Measurements from ENCODE around the gene FTCD. TPM values are rescaled to one million over a fixed set of nuclear protein-coding genes. Genes with fewer than 3 reads are reported as not detected.

FTCD gene
- total and polyA plus RNA-seq, 10 of the 15 experiments (the other 5 are each of a cell fraction or from before 2014, with no cell fraction given) = 0.27 to 0.28 TPM; not detected in 8

DNA sequence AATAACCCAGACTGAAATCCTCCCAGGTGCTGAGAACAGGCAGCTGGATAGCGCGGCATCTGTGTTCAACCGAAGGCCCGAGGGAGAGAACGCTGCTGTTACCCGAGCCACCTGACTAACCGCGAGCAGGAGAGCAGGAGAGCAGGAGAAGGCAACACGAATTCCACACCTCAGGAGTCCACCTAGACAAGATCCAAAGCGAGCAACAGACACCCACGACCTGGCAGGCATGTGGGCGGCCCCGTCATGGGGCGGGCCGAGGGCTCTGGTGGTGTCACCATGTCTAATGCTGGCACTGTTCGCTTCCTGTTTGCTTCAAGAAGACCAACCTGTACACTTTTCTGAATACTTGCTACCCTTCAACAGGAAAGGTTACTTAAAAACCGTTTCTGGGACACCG, 49.8 kb upstream of the FTCD start:
- Histone ChIP-seq H3K27me3 (replicated peaks in 1 of 2; ENCODE audit: control insufficient read depth in 2 of 2, insufficient read depth in 2 of 2, low read length in 1 of 2) (no peaks in the 10 kb centered on the region), H3K9ac (ENCODE audit: control insufficient read depth, insufficient read depth, low read length) (no peak overlapping the region), H3K4me3 (no peak overlapping the region), H3K9me3 (replicated peaks; ENCODE audit: control insufficient read depth, insufficient read depth, low read length) (no peaks in the 10 kb centered on the region), H3K4me2 (ENCODE audit: control insufficient read depth, insufficient read depth) (no peak overlapping the region), H4K20me1 (ENCODE audit: control insufficient read depth, insufficient read depth) (no peaks in the 10 kb centered on the region), H2AFZ (ENCODE audit: control insufficient read depth, low read depth, low read length) (no peak overlapping the region), H3K4me1 (ENCODE audit: control insufficient read depth, insufficient read depth, low read length) (no peaks in the 10 kb centered on the region), H3K79me2 (ENCODE audit: control insufficient read depth, insufficient read depth, low read length) (no peaks in the 10 kb centered on the region), H3K36me3 (ENCODE audit: control insufficient read depth in 2 of 2, insufficient read depth in 2 of 2, low read length in 1 of 2) (peaks cover 3 to 7% of the 10 kb centered on the region in 2 experiments; a peak in 3 of 4 replicates), H3K27ac (ENCODE audit: control insufficient read depth, insufficient read depth) (no peak overlapping the region)
- BruUV-seq (replicated peaks) = TSS peak; percentile 51
- WGBS (ENCODE audit: insufficient coverage, insufficient replicate concordance, low lambda C conversion rate, missing lambda C conversion rate) = 92% methylated on average over 18 of the region's 18 CpGs
- TF ChIP-seq, protein P1, sequence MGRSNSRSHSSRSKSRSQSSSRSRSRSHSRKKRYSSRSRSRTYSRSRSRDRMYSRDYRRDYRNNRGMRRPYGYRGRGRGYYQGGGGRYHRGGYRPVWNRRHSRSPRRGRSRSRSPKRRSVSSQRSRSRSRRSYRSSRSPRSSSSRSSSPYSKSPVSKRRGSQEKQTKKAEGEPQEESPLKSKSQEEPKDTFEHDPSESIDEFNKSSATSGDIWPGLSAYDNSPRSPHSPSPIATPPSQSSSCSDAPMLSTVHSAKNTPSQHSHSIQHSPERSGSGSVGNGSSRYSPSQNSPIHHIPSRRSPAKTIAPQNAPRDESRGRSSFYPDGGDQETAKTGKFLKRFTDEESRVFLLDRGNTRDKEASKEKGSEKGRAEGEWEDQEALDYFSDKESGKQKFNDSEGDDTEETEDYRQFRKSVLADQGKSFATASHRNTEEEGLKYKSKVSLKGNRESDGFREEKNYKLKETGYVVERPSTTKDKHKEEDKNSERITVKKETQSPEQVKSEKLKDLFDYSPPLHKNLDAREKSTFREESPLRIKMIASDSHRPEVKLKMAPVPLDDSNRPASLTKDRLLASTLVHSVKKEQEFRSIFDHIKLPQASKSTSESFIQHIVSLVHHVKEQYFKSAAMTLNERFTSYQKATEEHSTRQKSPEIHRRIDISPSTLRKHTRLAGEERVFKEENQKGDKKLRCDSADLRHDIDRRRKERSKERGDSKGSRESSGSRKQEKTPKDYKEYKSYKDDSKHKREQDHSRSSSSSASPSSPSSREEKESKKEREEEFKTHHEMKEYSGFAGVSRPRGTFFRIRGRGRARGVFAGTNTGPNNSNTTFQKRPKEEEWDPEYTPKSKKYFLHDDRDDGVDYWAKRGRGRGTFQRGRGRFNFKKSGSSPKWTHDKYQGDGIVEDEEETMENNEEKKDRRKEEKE (IDR thresholded peaks at IDR 0.05) = no peak
- TF ChIP-seq CHD1 (IDR thresholded peaks at IDR 0.05; ENCODE audit: low read depth, low read length) (no peak), SMARCA5 (IDR thresholded peaks at IDR 0.05) (no peak), MTA3 (IDR thresholded peaks at IDR 0.05; ENCODE audit: borderline replicate concordance, low read length) (no peak), ZNF622 (IDR thresholded peaks at IDR 0.05) (no peak), ETV6 (conservative IDR thresholded peaks at IDR 0.05 in 1 of 2, IDR thresholded peaks at IDR 0.05 in 1 of 2; ENCODE audit: borderline replicate concordance in 1 of 2, low read depth in 1 of 2) (no peak), FOS (IDR thresholded peaks at IDR 0.05; ENCODE audit: borderline replicate concordance, extremely low read depth, insufficient read length) (no peak), ASH2L (IDR thresholded peaks at IDR 0.05; ENCODE audit: borderline replicate concordance, low read depth) (no peak), YY1 (IDR thresholded peaks at IDR 0.05; ENCODE audit: low read depth, low read length) (no peak), RFX5 (IDR thresholded peaks at IDR 0.05; ENCODE audit: low read depth, low read length) (no peak), CHD2 (IDR thresholded peaks at IDR 0.05; ENCODE audit: borderline replicate concordance, low read depth, low read length) (no peak), SREBF2 (IDR thresholded peaks at IDR 0.05; ENCODE audit: low read length) (no peak), EZH2 (IDR thresholded peaks at IDR 0.05; ENCODE audit: borderline replicate concordance, control insufficient read depth, low read depth, low read length) (no peak), NR2C2 (IDR thresholded peaks at IDR 0.05; ENCODE audit: borderline replicate concordance, control insufficient read depth, insufficient read length, low read depth) (no peak)
- TF ChIP-seq, protein P2, sequence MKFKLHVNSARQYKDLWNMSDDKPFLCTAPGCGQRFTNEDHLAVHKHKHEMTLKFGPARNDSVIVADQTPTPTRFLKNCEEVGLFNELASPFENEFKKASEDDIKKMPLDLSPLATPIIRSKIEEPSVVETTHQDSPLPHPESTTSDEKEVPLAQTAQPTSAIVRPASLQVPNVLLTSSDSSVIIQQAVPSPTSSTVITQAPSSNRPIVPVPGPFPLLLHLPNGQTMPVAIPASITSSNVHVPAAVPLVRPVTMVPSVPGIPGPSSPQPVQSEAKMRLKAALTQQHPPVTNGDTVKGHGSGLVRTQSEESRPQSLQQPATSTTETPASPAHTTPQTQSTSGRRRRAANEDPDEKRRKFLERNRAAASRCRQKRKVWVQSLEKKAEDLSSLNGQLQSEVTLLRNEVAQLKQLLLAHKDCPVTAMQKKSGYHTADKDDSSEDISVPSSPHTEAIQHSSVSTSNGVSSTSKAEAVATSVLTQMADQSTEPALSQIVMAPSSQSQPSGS (IDR thresholded peaks at IDR 0.05; ENCODE audit: low read length) = no peak
- TF ChIP-seq, protein P3, sequence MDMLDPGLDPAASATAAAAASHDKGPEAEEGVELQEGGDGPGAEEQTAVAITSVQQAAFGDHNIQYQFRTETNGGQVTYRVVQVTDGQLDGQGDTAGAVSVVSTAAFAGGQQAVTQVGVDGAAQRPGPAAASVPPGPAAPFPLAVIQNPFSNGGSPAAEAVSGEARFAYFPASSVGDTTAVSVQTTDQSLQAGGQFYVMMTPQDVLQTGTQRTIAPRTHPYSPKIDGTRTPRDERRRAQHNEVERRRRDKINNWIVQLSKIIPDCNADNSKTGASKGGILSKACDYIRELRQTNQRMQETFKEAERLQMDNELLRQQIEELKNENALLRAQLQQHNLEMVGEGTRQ (IDR thresholded peaks at IDR 0.05; ENCODE audit: borderline replicate concordance, low read depth, low read length) = no peak
- TF ChIP-seq, protein P4, sequence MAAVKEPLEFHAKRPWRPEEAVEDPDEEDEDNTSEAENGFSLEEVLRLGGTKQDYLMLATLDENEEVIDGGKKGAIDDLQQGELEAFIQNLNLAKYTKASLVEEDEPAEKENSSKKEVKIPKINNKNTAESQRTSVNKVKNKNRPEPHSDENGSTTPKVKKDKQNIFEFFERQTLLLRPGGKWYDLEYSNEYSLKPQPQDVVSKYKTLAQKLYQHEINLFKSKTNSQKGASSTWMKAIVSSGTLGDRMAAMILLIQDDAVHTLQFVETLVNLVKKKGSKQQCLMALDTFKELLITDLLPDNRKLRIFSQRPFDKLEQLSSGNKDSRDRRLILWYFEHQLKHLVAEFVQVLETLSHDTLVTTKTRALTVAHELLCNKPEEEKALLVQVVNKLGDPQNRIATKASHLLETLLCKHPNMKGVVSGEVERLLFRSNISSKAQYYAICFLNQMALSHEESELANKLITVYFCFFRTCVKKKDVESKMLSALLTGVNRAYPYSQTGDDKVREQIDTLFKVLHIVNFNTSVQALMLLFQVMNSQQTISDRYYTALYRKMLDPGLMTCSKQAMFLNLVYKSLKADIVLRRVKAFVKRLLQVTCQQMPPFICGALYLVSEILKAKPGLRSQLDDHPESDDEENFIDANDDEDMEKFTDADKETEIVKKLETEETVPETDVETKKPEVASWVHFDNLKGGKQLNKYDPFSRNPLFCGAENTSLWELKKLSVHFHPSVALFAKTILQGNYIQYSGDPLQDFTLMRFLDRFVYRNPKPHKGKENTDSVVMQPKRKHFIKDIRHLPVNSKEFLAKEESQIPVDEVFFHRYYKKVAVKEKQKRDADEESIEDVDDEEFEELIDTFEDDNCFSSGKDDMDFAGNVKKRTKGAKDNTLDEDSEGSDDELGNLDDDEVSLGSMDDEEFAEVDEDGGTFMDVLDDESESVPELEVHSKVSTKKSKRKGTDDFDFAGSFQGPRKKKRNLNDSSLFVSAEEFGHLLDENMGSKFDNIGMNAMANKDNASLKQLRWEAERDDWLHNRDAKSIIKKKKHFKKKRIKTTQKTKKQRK (IDR thresholded peaks at IDR 0.05; ENCODE audit: low read depth, low read length) = no peak
- ChIA-PET CTCF (no interaction called here), POLR2A (no interaction called here), SMC1A (ENCODE audit: uncharacterized antibody, unreplicated experiment) (no interaction called here), RAD21 (ENCODE audit: unreplicated experiment) (no interaction called here)
- intact Hi-C loops (cut with micrococcal nuclease; ENCODE audit: unreplicated experiment) = no loop called here
- no peak for DNase-seq (ENCODE audit: low read depth, low spot score)
- in situ Hi-C loops (cut with MboI) = no loop called here
- ATAC-seq = no peak
- no peak for FAIRE-seq

Data from GM12878 (cell line).